Heart right ventricle (tissue), 16 donors: ENCODE measurements around the gene PDE4D. TPM values are rescaled to one million over a fixed set of nuclear protein-coding genes. Genes with fewer than 3 reads are reported as not detected.
A peak's percentile ranks its signal among the peaks of the same experiment; 100 is the strongest.

Experiments used
- ATAC-seq, 8 donors: fragments of 200-7000 bp; cut with Tn5 transposase; one replicate each; pipeline ENCODE4 v1.9.1; 2020; ENCODE audit warnings: mild to moderate bottlenecking in 8 of 8, moderate library complexity in 8 of 8, moderate number of reproducible peaks in 1 of 8
- DNase-seq, 2 donors: peaks; one replicate each; pipeline ENCODE4 v3.0.0-alpha.2; 2020
- H3K27ac ChIP-seq, 10 donors: fragments of 200-600 bp; sonication (generic) in 2 of 10; one replicate each; pipeline versions ENCODE4 v1.5.0 to v1.8.0; 2020 to 2022; ENCODE audit warnings: mild to moderate bottlenecking in 3 of 10
- H3K27me3 ChIP-seq, 7 donors: fragments of 200-600 bp; one replicate each; pipeline ENCODE4 v1.8.0; 2021 to 2022; ENCODE audit warnings: mild to moderate bottlenecking in 2 of 7
- H3K36me3 ChIP-seq, 9 donors: fragments of 200-600 bp; sonication (generic) in 1 of 9; one replicate each; pipeline versions ENCODE4 v1.5.0 to v1.8.0; 2020 to 2022; ENCODE audit warnings: mild to moderate bottlenecking in 2 of 9
- H3K4me1 ChIP-seq, 9 donors: fragments of 200-600 bp; sonication (generic) in 1 of 9; one replicate each; pipeline versions ENCODE4 v1.5.0 to v1.8.0; 2020 to 2022; ENCODE audit warnings: mild to moderate bottlenecking in 4 of 9
- H3K4me3 ChIP-seq, 10 donors: fragments of 200-600 bp; sonication (generic) in 2 of 10; one replicate each; pipeline versions ENCODE4 v1.5.0 to v1.8.0; 2020 to 2022; ENCODE audit warnings: mild to moderate bottlenecking in 7 of 10, moderate library complexity in 2 of 10
- H3K9me3 ChIP-seq, 11 donors: fragments of 200-600 bp in 10 of 11; sonication (generic) in 2 of 11; one replicate each; pipeline versions ENCODE4 v1.5.0 to v1.8.0; 2013 to 2022; ENCODE audit warnings: mild to moderate bottlenecking in 2 of 11, control low read depth in 1 of 11, moderate library complexity in 1 of 11
- whole genome bisulfite sequencing, 2 donors: extraction: QIAGEN DNeasy Blood & Tissue Kit; methylation state at CpG; one replicate each; pipeline ENCODE4 v1.1.7; 2013; ENCODE audit warnings: inconsistent platforms in 1 of 2; 5-methylcytosine and 5-hydroxymethylcytosine counted together
- intact Hi-C, 10 donors: fragments of 100-400 bp; cut with DNase I; formaldehyde crosslinking; loops; one replicate each; pipeline versions ENCODE4 v1.11.1 to v1.14.2; 2022
- polyA plus RNA-seq, 2 donors: library from polyadenylated mRNA; stranded (reverse); fragments of 200-250 nt; gene quantifications; one replicate each; pipeline ENCODE4 v1.2.3, GENCODE V29; 2013
- total RNA-seq, 10 donors: library from RNA; stranded (reverse); fragmentation: NEBNext Ultra II Directional in 3 of 10; extraction: Animal tissue kit (Norgen Biotek cat#: 25700) in 3 of 10; gene quantifications; one replicate each; pipeline versions ENCODE4 v1.2.1 to v1.2.4, GENCODE V29; 2021 to 2023
- TF ChIP-seq, protein P1 (sequence below), 9 donors: fragments of 200-600 bp; sonication (generic) in 2 of 9; IDR thresholded peaks; one replicate each; pipeline versions ENCODE4 v1.5.0 to v1.8.0; 2021 to 2022; ENCODE audit warnings: antibody characterized with exemption in 9 of 9, mild to moderate bottlenecking in 5 of 9, moderate library complexity in 1 of 9
- donor health status: Arrhythmogenic right ventricular cardiomyopathy.
- donor health status: ischemic (EF 13 %, LVEDD 7.1; RV severe dilation, severe dysfunction).
- donor health status: healthy with polysubstance abuse.
- donor health status: DM: no; HTN: yes; CAD: no.
- donor health status: DM: no; HTN: no; CAD: no.
- donor health status: ischemic (EF 25% LVEDD 6.9; RV normal size, moderate dysfunction).
- donor health status: ischemic (EF 25% LVEDD 5.7; RV mildly dilated, moderate dysfunction).
- donor health status: healthy.
- donor health status: DM: yes; HTN: yes; CAD: no.
- donor health status: Ischemic cardiomyopathy.
- donor health status: ischemic (EF 35%, LVEDD 5.7; RV mildly dilated, moderate dysfunction).
- donor health status: nonischemic (EF 11% LVEDD 7.7; RV severe dilation, severe dysfunction).
- donor health status: DM: yes; HTN: yes; CAD: no.
- donor health status: PGD.
- donor health status: ischemic (EF 29% LVEDD 5.4; RV normal size, mild dysfunction).
- donor health status: nonischemic (EF 23%, LVEDD 6.1; RV moderate dilation, normal function).

The PDE4D gene
- total and polyA plus RNA-seq, 12 donors, result 5.8 to 83.2 (median 39.5) TPM

DNA sequence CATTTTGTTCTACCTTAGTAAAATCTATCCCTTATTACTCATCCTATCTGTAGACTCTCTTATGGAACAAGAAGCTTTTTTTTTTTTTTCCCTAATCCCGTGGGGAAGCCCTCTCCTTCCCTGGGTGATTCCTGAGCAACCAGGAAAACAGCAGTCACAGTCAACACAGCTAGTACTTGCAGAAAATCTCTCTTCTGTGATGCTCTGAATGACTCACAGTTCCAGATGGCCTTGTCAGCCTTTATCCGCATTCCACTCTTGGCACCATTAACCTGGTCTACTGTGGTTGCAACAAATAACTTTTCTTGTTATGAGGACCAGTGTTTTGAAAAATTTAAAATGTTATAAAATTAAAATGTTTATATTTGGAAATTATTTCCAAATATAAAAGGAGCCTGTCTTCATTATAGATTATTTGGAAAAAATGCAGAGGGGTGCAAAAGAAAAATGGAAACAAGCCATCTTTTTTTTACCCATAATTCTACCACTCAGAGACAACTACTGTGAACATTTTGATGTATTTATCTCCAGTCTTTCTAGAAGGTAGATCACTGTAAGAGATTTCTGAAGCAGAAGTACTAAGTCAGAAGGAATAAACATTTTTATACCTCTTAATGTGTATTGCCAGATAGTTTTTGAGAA, 824.0 kb downstream of the PDE4D start:
- TF ChIP-seq, protein P1, sequence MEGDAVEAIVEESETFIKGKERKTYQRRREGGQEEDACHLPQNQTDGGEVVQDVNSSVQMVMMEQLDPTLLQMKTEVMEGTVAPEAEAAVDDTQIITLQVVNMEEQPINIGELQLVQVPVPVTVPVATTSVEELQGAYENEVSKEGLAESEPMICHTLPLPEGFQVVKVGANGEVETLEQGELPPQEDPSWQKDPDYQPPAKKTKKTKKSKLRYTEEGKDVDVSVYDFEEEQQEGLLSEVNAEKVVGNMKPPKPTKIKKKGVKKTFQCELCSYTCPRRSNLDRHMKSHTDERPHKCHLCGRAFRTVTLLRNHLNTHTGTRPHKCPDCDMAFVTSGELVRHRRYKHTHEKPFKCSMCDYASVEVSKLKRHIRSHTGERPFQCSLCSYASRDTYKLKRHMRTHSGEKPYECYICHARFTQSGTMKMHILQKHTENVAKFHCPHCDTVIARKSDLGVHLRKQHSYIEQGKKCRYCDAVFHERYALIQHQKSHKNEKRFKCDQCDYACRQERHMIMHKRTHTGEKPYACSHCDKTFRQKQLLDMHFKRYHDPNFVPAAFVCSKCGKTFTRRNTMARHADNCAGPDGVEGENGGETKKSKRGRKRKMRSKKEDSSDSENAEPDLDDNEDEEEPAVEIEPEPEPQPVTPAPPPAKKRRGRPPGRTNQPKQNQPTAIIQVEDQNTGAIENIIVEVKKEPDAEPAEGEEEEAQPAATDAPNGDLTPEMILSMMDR (IDR thresholded peaks at IDR 0.05), result no peak
- H3K36me3 ChIP-seq, result no peaks in the 10 kb centered on the region
- H3K27me3 ChIP-seq, result no peaks in the 10 kb centered on the region
- intact Hi-C loops, result no loop called here
- peak; percentile 75 to 99 (median 90) for ATAC-seq
- no peaks in the 10 kb centered on the region for H3K9me3 ChIP-seq
- DNase-seq, result peak in 1 of 2 donors; percentile 37
- WGBS, 2 donors, result 30 to 42% methylated on average over 2 of the region's 2 CpGs
- H3K27ac ChIP-seq, result peak overlapping the region in 1 of 10 donors; percentile 22
- peaks cover 0 to 7% (median 3%) of the 10 kb centered on the region in 9 donors for H3K4me1 ChIP-seq
- no peak overlapping the region for H3K4me3 ChIP-seq

DNA sequence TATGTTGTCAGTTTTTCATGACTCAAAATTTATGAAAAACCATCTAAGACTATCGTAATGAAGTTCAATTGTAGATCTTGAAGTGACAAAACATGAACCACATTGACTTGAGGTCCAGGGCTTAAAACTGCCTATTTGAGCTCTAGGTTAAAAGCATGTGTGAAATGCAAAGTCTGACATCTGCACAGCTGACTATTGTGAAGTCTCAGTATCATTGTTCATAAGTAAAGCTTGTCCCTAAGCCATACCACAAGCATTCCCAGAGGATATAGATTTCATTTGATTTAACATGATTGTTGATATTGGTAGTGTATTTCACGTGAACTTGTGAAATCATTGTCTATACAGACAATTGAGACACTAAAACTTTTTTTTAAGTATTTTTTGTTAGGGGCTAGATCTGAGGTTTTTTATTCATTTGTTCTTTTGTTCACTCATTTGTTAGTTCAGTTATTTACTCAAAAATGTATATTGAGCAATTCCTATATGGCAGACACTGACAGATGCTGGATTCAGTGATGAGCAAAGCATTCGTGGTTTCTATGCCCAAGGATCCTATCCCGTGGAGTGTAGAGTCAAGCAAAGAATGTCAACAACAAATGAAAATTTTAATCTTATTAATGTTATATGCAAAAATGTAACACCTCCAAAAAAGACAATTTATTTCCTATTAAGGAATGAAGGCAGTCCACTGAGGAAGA, 825.4 kb downstream of the PDE4D start:
- Histone ChIP-seq H3K4me1 (peaks cover 0 to 11% (median 3%) of the 10 kb centered on the region in 9 donors), H3K27me3 (no peaks in the 10 kb centered on the region), H3K4me3 (no peak overlapping the region), H3K27ac (no peak overlapping the region), H3K9me3 (no peaks in the 10 kb centered on the region), H3K36me3 (no peaks in the 10 kb centered on the region)
- TF ChIP-seq, protein P1 (IDR thresholded peaks at IDR 0.05), result no peak
- DNase-seq (no peak), ATAC-seq (no peak)
- intact Hi-C loops, result no loop called here
- 93 to 98% methylated on average over 4 of the region's 4 CpGs for WGBS, 2 donors

DNA sequence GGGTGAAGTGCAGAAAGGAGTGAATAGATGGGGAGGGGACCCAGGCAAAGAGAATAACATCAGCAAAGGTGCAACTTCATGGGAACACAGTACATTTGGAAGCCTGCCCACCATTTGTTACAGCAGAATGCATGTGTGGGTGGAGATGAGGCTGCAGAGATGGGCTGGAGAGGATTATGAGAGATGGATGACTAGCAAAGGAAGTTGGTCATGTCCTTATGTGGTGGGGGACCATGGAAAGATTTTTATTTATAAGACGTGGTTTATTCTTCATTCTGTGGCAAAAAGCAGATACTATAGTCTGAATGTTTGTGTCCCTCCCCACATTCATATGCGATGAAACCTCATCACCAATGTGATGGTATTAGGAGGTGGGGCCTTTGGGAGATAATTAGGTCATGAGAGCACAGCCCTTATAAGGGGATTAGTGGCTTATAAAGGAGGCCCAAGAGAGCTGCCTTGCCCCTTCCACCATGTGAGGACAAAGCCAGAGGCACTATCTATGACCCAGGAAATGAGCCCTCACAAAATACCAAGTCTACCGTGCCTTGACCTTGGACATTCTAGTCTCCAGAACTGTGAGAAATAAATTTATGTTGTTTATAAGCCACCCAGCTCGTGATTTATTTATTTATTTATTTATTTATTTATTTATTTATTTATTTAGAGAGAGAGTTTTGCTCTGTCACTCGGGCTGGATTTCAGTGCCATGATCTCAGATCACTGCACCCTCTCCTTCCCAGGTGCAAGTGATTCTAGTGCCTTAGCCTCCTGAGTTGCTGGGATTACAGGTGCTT, 827.0 kb downstream of the PDE4D start:
- Histone ChIP-seq H3K27ac (no peak overlapping the region), H3K36me3 (peaks cover 0 to 2% (median 0%) of the 10 kb centered on the region in 9 donors), H3K4me3 (no peak overlapping the region), H3K4me1 (peaks cover 0 to 12% (median 3%) of the 10 kb centered on the region in 9 donors), H3K9me3 (no peaks in the 10 kb centered on the region), H3K27me3 (no peaks in the 10 kb centered on the region)
- ATAC-seq (no peak), DNase-seq (no peak)
- 88 to 95% methylated on average over 5 of the region's 5 CpGs for WGBS, 2 donors
- intact Hi-C loops, result no loop called here
- TF ChIP-seq, protein P1 (IDR thresholded peaks at IDR 0.05), result no peak

DNA sequence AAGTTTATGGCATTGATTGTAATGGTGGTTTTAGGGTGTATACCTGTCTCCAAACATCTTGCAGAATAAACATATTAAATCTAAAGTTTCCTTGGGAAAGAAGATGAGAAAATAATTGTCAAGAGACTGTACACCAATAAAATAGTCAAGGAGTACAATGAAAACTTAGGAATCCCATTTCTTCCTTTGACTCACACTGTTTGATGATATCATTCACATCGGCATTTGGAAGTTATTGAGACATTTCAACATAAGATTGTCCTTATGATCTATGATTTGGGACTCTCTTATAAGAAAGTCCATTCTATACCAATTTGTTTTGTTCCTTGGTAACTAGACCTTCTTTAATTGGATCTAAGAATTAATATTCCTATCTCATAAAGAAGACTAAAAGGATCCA, 828.0 kb downstream of the PDE4D start:
- intact Hi-C loops, result no loop called here
- WGBS, 2 donors, result 93 to 100% methylated on average over 1 of the region's 1 CpG
- H3K4me3 ChIP-seq, result no peak overlapping the region
- TF ChIP-seq, protein P1 (IDR thresholded peaks at IDR 0.05), result no peak
- no peaks in the 10 kb centered on the region for H3K9me3 ChIP-seq
- H3K27me3 ChIP-seq, result no peaks in the 10 kb centered on the region
- no peak for DNase-seq
- H3K36me3 ChIP-seq, result peaks cover 0 to 6% (median 0%) of the 10 kb centered on the region in 9 donors
- no peak overlapping the region for H3K27ac ChIP-seq
- H3K4me1 ChIP-seq, result peaks cover 0 to 12% (median 3%) of the 10 kb centered on the region in 9 donors
- ATAC-seq, result no peak
